HG03196 (cell line): ENCODE measurements around the gene MORN5.

Experiments
- ATAC-seq: cut with Tn5 transposase; IDR thresholded peaks from one replicate; pipeline ENCODE4 v1.9.1; 2021; ENCODE audit not compliant: unreplicated experiment

The MORN5 gene

GRCh38 chr9:122143296-122143695 lies 16.4 kb upstream of the MORN5 start:
- ATAC-seq: no peak

GRCh38 chr9:122143876-122144405 lies 15.8 kb upstream of the MORN5 start:
- no peak for ATAC-seq

GRCh38 chr9:122144836-122145591 lies 14.7 kb upstream of the MORN5 start:
- no peak for ATAC-seq

GRCh38 chr9:122145592-122145863 lies 14.2 kb upstream of the MORN5 start:
- no peak for ATAC-seq

GRCh38 chr9:122151267-122151828 lies 8.4 kb upstream of the MORN5 start:
- no peak for ATAC-seq

GRCh38 chr9:122155796-122156195 lies 3.9 kb upstream of the MORN5 start:
- ATAC-seq: no peak

GRCh38 chr9:122158202-122158601 lies 1.5 kb upstream of the MORN5 start:
- ATAC-seq: no peak

GRCh38 chr9:122159925-122160246 lies 178 bp downstream of the MORN5 start:
- ATAC-seq: peak; percentile 5

- ATAC-seq: no peak
These were observed 2.7 kb downstream of the MORN5 start for GRCh38 chr9:122162415-122162814.

- ATAC-seq: no peak
These were observed 4.6 kb downstream of the MORN5 start for GRCh38 chr9:122164286-122164685.

- ATAC-seq: no peak
These were observed 8.6 kb downstream of the MORN5 start for GRCh38 chr9:122168356-122168755.

- no peak for ATAC-seq
These were observed 12.4 kb downstream of the MORN5 start for GRCh38 chr9:122172131-122172530.

GRCh38 chr9:122173670-122174069 lies 14.0 kb downstream of the MORN5 start:
- no peak for ATAC-seq

- ATAC-seq: no peak
These were observed 17.2 kb downstream of the MORN5 start for GRCh38 chr9:122176916-122177315.

GRCh38 chr9:122179054-122179689 lies 19.5 kb downstream of the MORN5 start:
- ATAC-seq: no peak

- ATAC-seq: no peak
These were observed 20.0 kb downstream of the MORN5 start for GRCh38 chr9:122179690-122180074.

- no peak for ATAC-seq
These were observed 20.9 kb downstream of the MORN5 start for GRCh38 chr9:122180633-122181032.

- no peak for ATAC-seq
These were observed 23.8 kb downstream of the MORN5 start for GRCh38 chr9:122183501-122183900.

- no peak for ATAC-seq
These were observed 24.8 kb downstream of the MORN5 start for GRCh38 chr9:122184551-122184950.

- ATAC-seq: no peak
These were observed 26.6 kb downstream of the MORN5 start for GRCh38 chr9:122186301-122186700.

GRCh38 chr9:122186777-122187470 lies 27.2 kb downstream of the MORN5 start:
- ATAC-seq: no peak

- ATAC-seq: no peak
These were observed 28.7 kb downstream of the MORN5 start for GRCh38 chr9:122188369-122188768.
